RPMI8226 (cell line): ENCODE measurements around the gene CTNNA3.

Source experiments
- DNase-seq: peaks from one replicate; pipeline ENCODE4 v3.0.0-alpha.2; 2015

Gene CTNNA3

GRCh38 chr10:66273966-66274519 lies 1422.0 kb downstream of the CTNNA3 start:
- no peak for DNase-seq

GRCh38 chr10:66265398-66265797 lies 1430.6 kb downstream of the CTNNA3 start:
- no peak for DNase-seq

- no peak for DNase-seq
Observed at GRCh38 chr10:66259836-66260235, 1436.2 kb downstream of the CTNNA3 start.

GRCh38 chr10:66258693-66259092 lies 1437.3 kb downstream of the CTNNA3 start:
- no peak for DNase-seq

GRCh38 chr10:66257801-66258200 lies 1438.2 kb downstream of the CTNNA3 start:
- no peak for DNase-seq

- DNase-seq: no peak
Observed at GRCh38 chr10:66252986-66253385, 1443.0 kb downstream of the CTNNA3 start.

GRCh38 chr10:66246177-66246576 lies 1449.8 kb downstream of the CTNNA3 start:
- DNase-seq: no peak

GRCh38 chr10:66244953-66245352 lies 1451.0 kb downstream of the CTNNA3 start:
- no peak for DNase-seq

GRCh38 chr10:66242885-66243284 lies 1453.1 kb downstream of the CTNNA3 start:
- no peak for DNase-seq

- no peak for DNase-seq
Observed at GRCh38 chr10:66239062-66239461, 1456.9 kb downstream of the CTNNA3 start.

- no peak for DNase-seq
Observed at GRCh38 chr10:66238343-66238742, 1457.7 kb downstream of the CTNNA3 start.

- peak; percentile 32 for DNase-seq
Observed at GRCh38 chr10:66234872-66235271, 1461.1 kb downstream of the CTNNA3 start.

GRCh38 chr10:66228887-66229286 lies 1467.1 kb downstream of the CTNNA3 start:
- no peak for DNase-seq

- DNase-seq: no peak
Observed at GRCh38 chr10:66223656-66224055, 1472.3 kb downstream of the CTNNA3 start.

GRCh38 chr10:66222462-66223046 lies 1473.4 kb downstream of the CTNNA3 start:
- no peak for DNase-seq

GRCh38 chr10:66218981-66219587 lies 1476.9 kb downstream of the CTNNA3 start:
- DNase-seq: no peak

GRCh38 chr10:66218289-66218688 lies 1477.7 kb downstream of the CTNNA3 start:
- no peak for DNase-seq

GRCh38 chr10:66215920-66216319 lies 1480.1 kb downstream of the CTNNA3 start:
- DNase-seq: no peak

GRCh38 chr10:66214721-66215404 lies 1481.1 kb downstream of the CTNNA3 start:
- DNase-seq: no peak

- DNase-seq: no peak
Observed at GRCh38 chr10:66209025-66209424, 1487.0 kb downstream of the CTNNA3 start.

- DNase-seq: no peak
Observed at GRCh38 chr10:66204838-66205237, 1491.2 kb downstream of the CTNNA3 start.

GRCh38 chr10:66202101-66202500 lies 1493.9 kb downstream of the CTNNA3 start:
- no peak for DNase-seq

- no peak for DNase-seq
Observed at GRCh38 chr10:66192162-66192831, 1503.7 kb downstream of the CTNNA3 start.

- DNase-seq: no peak
Observed at GRCh38 chr10:66190413-66190812, 1505.6 kb downstream of the CTNNA3 start.
